PC-3 (cell line): ENCODE results near the gene AKNA. TPM values are rescaled to one million over a fixed set of nuclear protein-coding genes. Genes with fewer than 3 reads are reported as not detected.

Source experiments
- ATAC-seq: fragments of 200-7000 bp; cut with Tn5 transposase; 2 replicates; pipeline ENCODE4 v1.9.1; 2020; ENCODE audit warnings: mild to moderate bottlenecking, moderate library complexity
- BruUV-seq: library from RNA; stranded (reverse); fragments of 400-500 nt; replicated peaks from 2 replicates; lab custom pipeline; 2021; lab: Mats Ljungman, UMichigan
- CTCF ChIA-PET: fragments of 300-600 bp; sonication (Branson Sonifier 250); formaldehyde crosslinking; loops from one replicate; lab custom pipeline; 2022; ENCODE audit warnings: antibody characterized with exemption; lab: Charles Lee
- POLR2A ChIA-PET: fragments of 300-600 bp; sonication (Branson Sonifier 250); formaldehyde crosslinking; loops from one replicate; lab custom pipeline; 2022; ENCODE audit warnings: antibody characterized with exemption; ENCODE audit not compliant: unreplicated experiment; lab: Charles Lee
- DNase-seq: peaks from one replicate; pipeline ENCODE4 v3.0.0-alpha.2; 2015
- H2AFZ ChIP-seq: fragments of 300-600 bp; sonication (generic); 2 replicates; pipeline ENCODE4 v1.6.0; 2016; ENCODE audit warnings: antibody characterized with exemption, low read length
- H3F3A ChIP-seq: fragments of 300-600 bp; sonication (generic); one replicate; pipeline ENCODE4 v1.6.0; 2017; ENCODE audit warnings: antibody characterized with exemption, low read length, control low read depth, mild to moderate bottlenecking; ENCODE audit not compliant: unreplicated experiment
- H3K27ac ChIP-seq: fragments of 300-600 bp; sonication (generic); 2 replicates; pipeline ENCODE4 v1.5.1; 2016; ENCODE audit warnings: mild to moderate bottlenecking, low read length
- H3K27me3 ChIP-seq: fragments of 300-600 bp; sonication (generic); 2 replicates; pipeline ENCODE4 v1.6.1; 2016; ENCODE audit warnings: low read length, mixed read lengths
- H3K36me3 ChIP-seq: fragments of 300-600 bp; sonication (generic); 2 replicates; pipeline ENCODE4 v1.6.1; 2016; ENCODE audit warnings: low read depth, mixed run types, low read length, mixed read lengths
- H3K4me1 ChIP-seq: fragments of 300-600 bp; sonication (generic); 2 replicates; pipeline ENCODE4 v1.5.1; 2016; ENCODE audit warnings: low read length; ENCODE audit not compliant: insufficient read depth
- H3K4me2 ChIP-seq: fragments of 300-600 bp; sonication (generic); 2 replicates; pipeline ENCODE4 v1.6.0; 2016; ENCODE audit warnings: low read length
- H3K4me3 ChIP-seq: fragments of 300-600 bp; sonication (generic); 2 replicates; pipeline ENCODE4 v1.5.1; 2016; ENCODE audit warnings: mild to moderate bottlenecking, low read length, mixed read lengths
- H3K79me2 ChIP-seq: fragments of 300-600 bp; sonication (generic); 2 replicates; pipeline ENCODE4 v1.6.1; 2017; ENCODE audit warnings: low read length, mixed read lengths
- H3K9ac ChIP-seq: fragments of 300-600 bp; sonication (generic); 2 replicates; pipeline ENCODE4 v1.6.0; 2016; ENCODE audit warnings: mild to moderate bottlenecking, low read length
- H3K9me2 ChIP-seq: fragments of 300-600 bp; sonication (generic); replicated peaks from 2 replicates; pipeline ENCODE4 v1.6.1; 2016; ENCODE audit warnings: mixed run types, low read length, mixed read lengths
- H3K9me3 ChIP-seq: fragments of 300-600 bp; sonication (generic); 2 replicates; pipeline ENCODE4 v1.6.1; 2016; ENCODE audit warnings: low read length, mixed read lengths
- H4K20me1 ChIP-seq: fragments of 300-600 bp; sonication (generic); 2 replicates; pipeline ENCODE4 v1.6.1; 2016; ENCODE audit warnings: low read length, mixed read lengths
- CTCF ChIP-seq: fragments of 300-600 bp; sonication (generic); conservative IDR thresholded peaks from 2 replicates; pipeline ENCODE4 v1.5.1; 2017; ENCODE audit warnings: antibody characterized with exemption, low read depth, mild to moderate bottlenecking, low read length
- EZH2 ChIP-seq: fragments of 300-600 bp; sonication (generic); IDR thresholded peaks from one replicate; pipeline ENCODE4 v1.6.1; 2017; ENCODE audit warnings: antibody characterized with exemption, mild to moderate bottlenecking, low read length; ENCODE audit not compliant: unreplicated experiment
- EZH2phosphoT487 ChIP-seq: fragments of 300-600 bp; sonication (generic); IDR thresholded peaks from 2 replicates; pipeline ENCODE4 v1.6.1; 2018; ENCODE audit warnings: mild to moderate bottlenecking, antibody characterized with exemption, low read length, borderline replicate concordance
- intact Hi-C: fragments of 100-400 bp; cut with micrococcal nuclease; formaldehyde crosslinking; loops from 2 replicates; pipeline ENCODE4 v1.9.0; 2023
- total RNA-seq: library from RNA; depleted of rRNA; stranded (reverse); fragments of >200 nt; gene quantifications from 2 replicates; pipeline ENCODE4 v1.2.3, GENCODE V29; 2014

Gene AKNA
- total RNA-seq, 1 experiment from 2014 or later = 9.1 TPM

GRCh38 chr9:114343471-114344187, 44.2 kb downstream of the AKNA start:
- CTCF ChIA-PET = no interaction called here
- Histone ChIP-seq H3K36me3 (no peaks in the 10 kb centered on the region), H3K79me2 (no peaks in the 10 kb centered on the region), H3K9me2 (no peaks in the 10 kb centered on the region), H3K27ac (no peak overlapping the region), H3K4me1 (peaks cover 2% of the 10 kb centered on the region; the same call in 1 of the 2 replicates), H3K9me3 (no peaks in the 10 kb centered on the region), H3K9ac (no peak overlapping the region), H4K20me1 (no peaks in the 10 kb centered on the region), H3F3A (no peaks in the 10 kb centered on the region), H3K4me3 (no peak overlapping the region), H2AFZ (no peak overlapping the region), H3K27me3 (no peaks in the 10 kb centered on the region), H3K4me2 (no peak overlapping the region)
- no peak for DNase-seq
- TF ChIP-seq EZH2phosphoT487 (no peak), CTCF (no peak), EZH2 (no peak)
- no TSS peak for BruUV-seq
- POLR2A ChIA-PET = no interaction called here
- no peak for ATAC-seq
- intact Hi-C loops = no loop called here

- no TSS peak for BruUV-seq
- Histone ChIP-seq H3K36me3 (no peaks in the 10 kb centered on the region), H3K9me2 (no peaks in the 10 kb centered on the region), H3F3A (no peaks in the 10 kb centered on the region), H3K4me2 (no peak overlapping the region), H4K20me1 (no peaks in the 10 kb centered on the region), H3K4me3 (no peak overlapping the region), H2AFZ (no peak overlapping the region), H3K9me3 (no peaks in the 10 kb centered on the region), H3K27me3 (no peaks in the 10 kb centered on the region), H3K9ac (no peak overlapping the region), H3K27ac (no peak overlapping the region), H3K4me1 (no peaks in the 10 kb centered on the region), H3K79me2 (no peaks in the 10 kb centered on the region)
- ATAC-seq (no peak), DNase-seq (no peak)
- POLR2A ChIA-PET = no interaction called here
- CTCF ChIA-PET = interaction anchor here (0.5 kb wide), 1 partner anchor 161 kb away, joined by 6 read pairs; no protein-coding TSS in a partner anchor
- TF ChIP-seq EZH2phosphoT487 (no peak), CTCF (no peak), EZH2 (no peak)
- intact Hi-C loops = no loop called here
Observed at GRCh38 chr9:114342755-114343440, 44.9 kb downstream of the AKNA start.

- Histone ChIP-seq H3K9me3 (no peaks in the 10 kb centered on the region), H3K27ac (no peak overlapping the region), H3K79me2 (no peaks in the 10 kb centered on the region), H2AFZ (no peak overlapping the region), H3K9me2 (no peaks in the 10 kb centered on the region), H3K36me3 (no peaks in the 10 kb centered on the region), H3K9ac (no peak overlapping the region), H3K4me2 (no peak overlapping the region), H4K20me1 (no peaks in the 10 kb centered on the region), H3K4me3 (no peak overlapping the region), H3F3A (no peaks in the 10 kb centered on the region), H3K4me1 (no peaks in the 10 kb centered on the region), H3K27me3 (no peaks in the 10 kb centered on the region)
- ATAC-seq (no peak), DNase-seq (no peak)
- TF ChIP-seq EZH2 = no peak
- no peak for TF ChIP-seq EZH2phosphoT487
- no peak for TF ChIP-seq CTCF
- no TSS peak for BruUV-seq
- ChIA-PET CTCF (no interaction called here), POLR2A (no interaction called here)
- intact Hi-C loops = no loop called here
Observed at GRCh38 chr9:114341991-114342390, 45.8 kb downstream of the AKNA start.
